Measurements from ENCODE around the gene AKR1E2. TPM values are rescaled to one million over a fixed set of nuclear protein-coding genes. Genes with fewer than 3 reads are reported as not detected.

AKR1E2 gene
- total RNA-seq, 1 donor from 2014 or later = 1.4 TPM

DNA sequence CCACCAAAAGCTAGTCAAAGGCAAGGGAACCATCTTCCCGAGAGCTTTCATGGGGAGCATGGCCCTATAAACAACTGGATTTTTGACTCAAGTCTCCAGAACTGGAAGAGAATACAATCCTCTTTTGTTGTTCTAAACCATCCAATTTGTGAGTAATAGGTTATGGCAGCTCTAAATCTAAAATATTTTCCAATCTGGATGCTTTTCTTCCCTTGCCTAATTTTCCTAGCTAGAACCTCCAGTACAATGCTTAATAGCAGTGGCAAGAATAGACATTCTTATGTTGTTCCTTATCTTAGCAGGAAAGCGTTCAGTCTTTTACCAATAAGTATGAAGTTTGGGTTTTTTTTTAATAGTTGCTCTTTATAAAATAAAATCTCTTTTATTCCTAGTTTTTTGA lies 66.7 kb downstream of the AKR1E2 start:
- Histone ChIP-seq H3K79me2 (ENCODE audit: insufficient read depth, low read length) (no peaks in the 10 kb centered on the region), H3K4me2 (ENCODE audit: low read length) (no peak overlapping the region), H3K9ac (ENCODE audit: low read length) (no peak overlapping the region), H4K20me1 (ENCODE audit: insufficient read depth, low read length) (no peaks in the 10 kb centered on the region), H3K9me3 (ENCODE audit: insufficient read depth, low read depth, low read length) (no peaks in the 10 kb centered on the region), H3K4me3 (ENCODE audit: insufficient read depth, low read depth, low read length) (no peak overlapping the region), H3K27me3 (ENCODE audit: insufficient read depth, low read length) (no peaks in the 10 kb centered on the region), H2AFZ (ENCODE audit: low read depth, low read length) (no peak overlapping the region), H3K27ac (ENCODE audit: low read depth, low read length) (no peak overlapping the region), H3K36me3 (ENCODE audit: insufficient read depth, low read length) (no peaks in the 10 kb centered on the region), H3K4me1 (ENCODE audit: insufficient read depth, low read length) (no peaks in the 10 kb centered on the region)
- H3K4me1 Mint-ChIP-seq (ENCODE audit: low read depth, unreplicated experiment) = no peaks in the 10 kb centered on the region
- H3K27ac Mint-ChIP-seq (ENCODE audit: unreplicated experiment) = no peak overlapping the region
- no peaks in the 10 kb centered on the region for H3K36me3 Mint-ChIP-seq (ENCODE audit: low read depth, unreplicated experiment)
- no peaks in the 10 kb centered on the region for H3K9me3 Mint-ChIP-seq (ENCODE audit: unreplicated experiment)
- DNase-seq (ENCODE audit: low read depth) = no peak
- no peaks in the 10 kb centered on the region for H3K27me3 Mint-ChIP-seq (ENCODE audit: low read depth, unreplicated experiment)
- TF ChIP-seq, protein P1, sequence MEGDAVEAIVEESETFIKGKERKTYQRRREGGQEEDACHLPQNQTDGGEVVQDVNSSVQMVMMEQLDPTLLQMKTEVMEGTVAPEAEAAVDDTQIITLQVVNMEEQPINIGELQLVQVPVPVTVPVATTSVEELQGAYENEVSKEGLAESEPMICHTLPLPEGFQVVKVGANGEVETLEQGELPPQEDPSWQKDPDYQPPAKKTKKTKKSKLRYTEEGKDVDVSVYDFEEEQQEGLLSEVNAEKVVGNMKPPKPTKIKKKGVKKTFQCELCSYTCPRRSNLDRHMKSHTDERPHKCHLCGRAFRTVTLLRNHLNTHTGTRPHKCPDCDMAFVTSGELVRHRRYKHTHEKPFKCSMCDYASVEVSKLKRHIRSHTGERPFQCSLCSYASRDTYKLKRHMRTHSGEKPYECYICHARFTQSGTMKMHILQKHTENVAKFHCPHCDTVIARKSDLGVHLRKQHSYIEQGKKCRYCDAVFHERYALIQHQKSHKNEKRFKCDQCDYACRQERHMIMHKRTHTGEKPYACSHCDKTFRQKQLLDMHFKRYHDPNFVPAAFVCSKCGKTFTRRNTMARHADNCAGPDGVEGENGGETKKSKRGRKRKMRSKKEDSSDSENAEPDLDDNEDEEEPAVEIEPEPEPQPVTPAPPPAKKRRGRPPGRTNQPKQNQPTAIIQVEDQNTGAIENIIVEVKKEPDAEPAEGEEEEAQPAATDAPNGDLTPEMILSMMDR (IDR thresholded peaks at IDR 0.05; ENCODE audit: insufficient read depth, low read depth, low read length) = no peak
- no peak for TF ChIP-seq EZH2 (IDR thresholded peaks at IDR 0.05; ENCODE audit: insufficient read depth, low read length)
- no peak for FAIRE-seq
- H3K4me3 Mint-ChIP-seq (ENCODE audit: unreplicated experiment) = no peak overlapping the region

- Mint-ChIP-seq H3K27ac (ENCODE audit: unreplicated experiment) (no peak overlapping the region), H3K4me1 (ENCODE audit: low read depth, unreplicated experiment) (no peaks in the 10 kb centered on the region), H3K9me3 (ENCODE audit: unreplicated experiment) (no peaks in the 10 kb centered on the region), H3K4me3 (ENCODE audit: unreplicated experiment) (no peak overlapping the region), H3K27me3 (ENCODE audit: low read depth, unreplicated experiment) (no peaks in the 10 kb centered on the region), H3K36me3 (ENCODE audit: low read depth, unreplicated experiment) (no peaks in the 10 kb centered on the region)
- no peak for FAIRE-seq
- H3K4me2 ChIP-seq (ENCODE audit: low read length) = no peak overlapping the region
- H2AFZ ChIP-seq (ENCODE audit: low read depth, low read length) = no peak overlapping the region
- H3K27ac ChIP-seq (ENCODE audit: low read depth, low read length) = no peak overlapping the region
- no peaks in the 10 kb centered on the region for H3K4me1 ChIP-seq (ENCODE audit: insufficient read depth, low read length)
- H3K9me3 ChIP-seq (ENCODE audit: insufficient read depth, low read depth, low read length) = no peaks in the 10 kb centered on the region
- H3K36me3 ChIP-seq (ENCODE audit: insufficient read depth, low read length) = no peaks in the 10 kb centered on the region
- no peak overlapping the region for H3K4me3 ChIP-seq (ENCODE audit: insufficient read depth, low read depth, low read length)
- no peaks in the 10 kb centered on the region for H3K79me2 ChIP-seq (ENCODE audit: insufficient read depth, low read length)
- H3K27me3 ChIP-seq (ENCODE audit: insufficient read depth, low read length) = no peaks in the 10 kb centered on the region
- DNase-seq (ENCODE audit: low read depth) = no peak
- H3K9ac ChIP-seq (ENCODE audit: low read length) = no peak overlapping the region
- no peak for TF ChIP-seq EZH2 (IDR thresholded peaks at IDR 0.05; ENCODE audit: insufficient read depth, low read length)
- TF ChIP-seq, protein P1 (IDR thresholded peaks at IDR 0.05; ENCODE audit: insufficient read depth, low read depth, low read length) = no peak
- H4K20me1 ChIP-seq (ENCODE audit: insufficient read depth, low read length) = no peaks in the 10 kb centered on the region
Observed at GRCh38 chr10:4894335-4894734, 68.3 kb downstream of the AKR1E2 start.

Other genes starting within 250 kb of the AKR1E2 start
- 0.60 and 1.3 TPM in 2 replicates for gene AKR1C1, start 137.2 kb downstream of the AKR1E2 start, total RNA-seq
- 0.41 TPM in 1 of 2 replicates, not detected in the other for gene AKR1C2, start 177.7 kb downstream of the AKR1E2 start, total RNA-seq